T-cell (primary cell): Measurements from ENCODE around the gene STK40. TPM values are rescaled to one million over a fixed set of nuclear protein-coding genes. Genes with fewer than 3 reads are reported as not detected.

Experiments
- ATAC-seq, 4 experiments: fragments of 200-7000 bp in 3 of 4; fragments of 150-1000 bp in 1 of 4; cut with Tn5 transposase; replicated peaks in 1 of 4; 1 replicate in 3 of 4; 2 replicates in 1 of 4; pipeline ENCODE4 v1.10.0; 2021; ENCODE audit warnings: moderate library complexity in 3 of 4, mild to moderate bottlenecking in 2 of 4, moderate number of reproducible peaks in 1 of 4
- CTCF ChIA-PET, 2 donors: fragments of 300-600 bp; sonication (Branson Sonifier 250); formaldehyde crosslinking; loops; one replicate each; lab custom pipeline; 2022; ENCODE audit warnings: antibody characterized with exemption in 2 of 2; lab: Charles Lee
- POLR2A ChIA-PET, 2 donors: fragments of 300-600 bp; sonication (Branson Sonifier 250); formaldehyde crosslinking; loops; one replicate each; lab custom pipeline; 2022; ENCODE audit warnings: antibody characterized with exemption in 2 of 2; lab: Charles Lee
- DNase-seq, 35 experiments: peaks; one replicate each; pipeline versions ENCODE4 v3.0.0 to v3.0.0-alpha.2; 2013 to 2023
- H3K27ac ChIP-seq: one replicate; pipeline ENCODE4 v1.5.1; 2013; ENCODE audit warnings: low read length
- H3K27me3 ChIP-seq, 2 experiments: replicated peaks in 1 of 2; 1 replicate in 1 of 2; 2 replicates in 1 of 2; pipeline versions ENCODE4 v1.6.1 to v1.7.0; 2013; ENCODE audit warnings: low read length in 1 of 2, mixed read lengths in 1 of 2; ENCODE audit not compliant: control insufficient read depth in 2 of 2, insufficient read depth in 2 of 2; ENCODE audit errors: extremely low read depth in 1 of 2
- H3K36me3 ChIP-seq, 2 donors: 1 replicate in 1 of 2; 2 replicates in 1 of 2; pipeline versions ENCODE4 v1.6.1 to v1.7.0; 2013; ENCODE audit warnings: low read length in 1 of 2; ENCODE audit not compliant: control insufficient read depth in 2 of 2, insufficient read depth in 1 of 2; ENCODE audit errors: extremely low read depth in 1 of 2
- H3K4me1 ChIP-seq, 2 experiments: 1 replicate in 1 of 2; 2 replicates in 1 of 2; pipeline versions ENCODE4 v1.6.1 to v1.7.0; 2013; ENCODE audit warnings: low read length in 2 of 2, mixed read lengths in 1 of 2; ENCODE audit not compliant: insufficient read depth in 2 of 2, control insufficient read depth in 1 of 2; ENCODE audit errors: extremely low read depth in 1 of 2
- H3K4me3 ChIP-seq, 2 donors: 1 replicate in 1 of 2; 2 replicates in 1 of 2; pipeline versions ENCODE4 v1.5.1 to v1.7.0; 2013; ENCODE audit warnings: mild to moderate bottlenecking in 2 of 2, low read length in 1 of 2, moderate library complexity in 1 of 2; ENCODE audit not compliant: control insufficient read depth in 1 of 2; ENCODE audit errors: extremely low read depth in 1 of 2
- H3K9me3 ChIP-seq: 2 replicates; pipeline ENCODE4 v1.7.0; 2013
- H3K27ac Mint-ChIP-seq, 2 donors: one replicate each; pipeline ENCODE4 v1.8.0; 2020 to 2021; ENCODE audit warnings: mild to moderate bottlenecking in 2 of 2, mixed read lengths in 2 of 2
- H3K27me3 Mint-ChIP-seq, 2 donors: one replicate each; pipeline ENCODE4 v1.8.0; 2021 to 2022; ENCODE audit warnings: mixed read lengths in 2 of 2
- H3K36me3 Mint-ChIP-seq: one replicate; pipeline ENCODE4 v1.8.0; 2021; ENCODE audit warnings: mixed read lengths
- H3K4me1 Mint-ChIP-seq, 3 donors: one replicate each; pipeline ENCODE4 v1.8.0; 2020 to 2022; ENCODE audit warnings: mixed read lengths in 3 of 3, mild to moderate bottlenecking in 1 of 3
- H3K4me3 Mint-ChIP-seq, 3 donors: one replicate each; pipeline ENCODE4 v1.8.0; 2020 to 2022; ENCODE audit warnings: mild to moderate bottlenecking in 3 of 3, mixed read lengths in 3 of 3, moderate library complexity in 3 of 3
- H3K9me3 Mint-ChIP-seq, 3 donors: one replicate each; pipeline ENCODE4 v1.8.0; 2020 to 2022; ENCODE audit warnings: mixed read lengths in 3 of 3
- whole genome bisulfite sequencing: methylation state at CpG from one replicate; pipeline ENCODE4 v1.1.5; 2013; ENCODE audit warnings: missing lambda C conversion rate; ENCODE audit not compliant: insufficient coverage; 5-methylcytosine and 5-hydroxymethylcytosine counted together
- total RNA-seq, 35 experiments: library from RNA in 6 of 35; stranded (reverse) in 6 of 35; fragments of 120-200 nt in 1 of 35; gene quantifications; one replicate each; pipeline versions ENCODE4 v1.2.1 to v1.2.4 and lab custom pipeline; 2013 to 2026

STK40 gene
- total RNA-seq, 5 donors from 2014 or later (not counting 1 experiment from before 2014, with no cell fraction given): 29.6 to 71.1 (median 56.7) TPM

GRCh38 chr1:36389999-36390398 lies 4.3 kb upstream of the STK40 start:
- Mint-ChIP-seq H3K4me3 (no peak overlapping the region), H3K27me3 (no peaks in the 10 kb centered on the region), H3K9me3 (no peaks in the 10 kb centered on the region), H3K27ac (peak overlapping the region; percentile 55 to 59), H3K36me3 (peaks cover 15% of the 10 kb centered on the region), H3K4me1 (peaks cover 23 to 45% (median 35%) of the 10 kb centered on the region in 3 donors)
- peaks cover 6 to 21% of the 10 kb centered on the region in 2 experiments for H3K4me1 ChIP-seq
- peaks cover 20 to 48% of the 10 kb centered on the region in 2 donors for H3K36me3 ChIP-seq
- no peak for ATAC-seq
- H3K4me3 ChIP-seq: no peak overlapping the region
- no peak for DNase-seq
- CTCF ChIA-PET: interaction anchor here (0.5 to 0.6 kb wide), 2 partner anchors 14 to 112 kb away, joined by 4 to 7 read pairs; no protein-coding TSS in a partner anchor
- POLR2A ChIA-PET: interaction anchor here in 1 of 2 donors (0.5 kb wide), 1 partner anchor 1197 kb away, joined by 3 read pairs; the partner anchor contains the start of gene SFPQ
- H3K9me3 ChIP-seq: no peaks in the 10 kb centered on the region
- H3K27me3 ChIP-seq: no peaks in the 10 kb centered on the region
- WGBS: 100% methylated on average over 1 of the region's 1 CpG
- H3K27ac ChIP-seq: no peak overlapping the region

GRCh38 chr1:36389261-36389660 lies 3.5 kb upstream of the STK40 start:
- Mint-ChIP-seq H3K27me3 (no peaks in the 10 kb centered on the region), H3K4me3 (no peak overlapping the region), H3K9me3 (no peaks in the 10 kb centered on the region), H3K36me3 (peaks cover 15% of the 10 kb centered on the region), H3K4me1 (peaks cover 28 to 48% (median 35%) of the 10 kb centered on the region in 3 donors), H3K27ac (peak overlapping the region; percentile 33 to 59)
- no peak for ATAC-seq
- no peak for DNase-seq
- 100% methylated on average over 1 of the region's 2 CpGs for WGBS
- Histone ChIP-seq H3K4me1 (peaks cover 11 to 29% of the 10 kb centered on the region in 2 experiments), H3K27ac (no peak overlapping the region), H3K27me3 (no peaks in the 10 kb centered on the region), H3K9me3 (no peaks in the 10 kb centered on the region), H3K36me3 (peaks cover 20 to 48% of the 10 kb centered on the region in 2 donors), H3K4me3 (no peak overlapping the region)
- POLR2A ChIA-PET: interaction anchor here in 1 of 2 donors (0.5 kb wide), 1 partner anchor 1196 kb away, joined by 3 read pairs; the partner anchor contains the start of gene SFPQ
- CTCF ChIA-PET: interaction anchor here (0.6 to 1.2 kb wide), 2 partner anchors 8 to 112 kb away, joined by 5 to 7 read pairs; partner anchors contain the start of gene LSM10 (in 1 of the 2)

GRCh38 chr1:36387141-36387949 lies 1.6 kb upstream of the STK40 start:
- Histone ChIP-seq H3K27me3 (no peaks in the 10 kb centered on the region), H3K27ac (peak overlapping the region; percentile 89), H3K4me1 (peaks cover 13 to 38% of the 10 kb centered on the region in 2 experiments), H3K36me3 (peaks cover 9 to 29% of the 10 kb centered on the region in 2 donors), H3K4me3 (no peak overlapping the region), H3K9me3 (no peaks in the 10 kb centered on the region)
- Mint-ChIP-seq H3K4me3 (peak overlapping the region in 1 of 3 donors; percentile 98), H3K36me3 (peaks cover 9% of the 10 kb centered on the region), H3K27me3 (no peaks in the 10 kb centered on the region), H3K9me3 (no peaks in the 10 kb centered on the region), H3K4me1 (peaks cover 41 to 58% (median 44%) of the 10 kb centered on the region in 3 donors), H3K27ac (peak overlapping the region; percentile 99)
- DNase-seq: no peak
- no peak for ATAC-seq
- WGBS: 81% methylated on average over 6 of the region's 10 CpGs
- POLR2A ChIA-PET: interaction anchor here in 1 of 2 donors (0.6 kb wide), 1 partner anchor 290 kb away, joined by 3 read pairs; no protein-coding TSS in a partner anchor
- CTCF ChIA-PET: interaction anchor here in 1 of 2 donors (0.8 to 2.7 kb wide), 4 partner anchors 10 to 45 kb away, joined by 3 to 13 read pairs (median 6); partner anchors contain the start of gene LSM10

- no peaks in the 10 kb centered on the region for H3K9me3 ChIP-seq
- WGBS: 1% methylated on average over 10 of the region's 14 CpGs
- Mint-ChIP-seq H3K4me1 (peaks cover 46 to 64% (median 51%) of the 10 kb centered on the region in 3 donors), H3K4me3 (peak overlapping the region; percentile 84 to 98 (median 90)), H3K36me3 (peaks cover 10% of the 10 kb centered on the region), H3K27ac (peak overlapping the region; percentile 99), H3K27me3 (no peaks in the 10 kb centered on the region), H3K9me3 (no peaks in the 10 kb centered on the region)
- H3K4me1 ChIP-seq: peaks cover 13 to 45% of the 10 kb centered on the region in 2 experiments
- peak; percentile 54 to 87 (median 72) for DNase-seq
- no peaks in the 10 kb centered on the region for H3K27me3 ChIP-seq
- peak; percentile 35 to 72 (median 70) for ATAC-seq
- CTCF ChIA-PET: interaction anchor here in 1 of 2 donors (0.8 to 2.7 kb wide), 8 partner anchors 11 to 1534 kb away, joined by 3 to 13 read pairs (median 4); partner anchors contain the start of genes LSM10 and SH3D21
- peak overlapping the region; percentile 89 for H3K27ac ChIP-seq
- peak overlapping the region; percentile 57 to 58 for H3K4me3 ChIP-seq
- POLR2A ChIA-PET: interaction anchor here (0.5 to 1.0 kb wide), 4 partner anchors 11 to 289 kb away, joined by 3 to 4 read pairs (median 3); no protein-coding TSS in a partner anchor
- peaks cover 4 to 22% of the 10 kb centered on the region in 2 donors for H3K36me3 ChIP-seq
Measured at GRCh38 chr1:36386265-36387140, 779 bp upstream of the STK40 start.

GRCh38 chr1:36384542-36385409 lies 948 bp downstream of the STK40 start:
- ATAC-seq: no peak
- peak overlapping the region; percentile 84 to 98 (median 90) for H3K4me3 Mint-ChIP-seq
- DNase-seq: peak in 16 of 35 experiments; percentile 17 to 63 (median 28)
- Histone ChIP-seq H3K27me3 (no peaks in the 10 kb centered on the region), H3K9me3 (no peaks in the 10 kb centered on the region), H3K36me3 (peaks cover 4 to 6% of the 10 kb centered on the region in 2 donors), H3K4me1 (peaks cover 13 to 59% of the 10 kb centered on the region in 2 experiments), H3K4me3 (peak overlapping the region; percentile 89 to 96), H3K27ac (peak overlapping the region; percentile 83)
- H3K27me3 Mint-ChIP-seq: no peaks in the 10 kb centered on the region
- no peaks in the 10 kb centered on the region for H3K9me3 Mint-ChIP-seq
- peaks cover 4% of the 10 kb centered on the region for H3K36me3 Mint-ChIP-seq
- peaks cover 58 to 74% (median 68%) of the 10 kb centered on the region in 3 donors for H3K4me1 Mint-ChIP-seq
- ChIA-PET POLR2A (interaction anchor here (0.6 to 0.8 kb wide), 5 partner anchors 14 to 275 kb away, joined by 3 to 6 read pairs (median 5); partner anchors contain the start of gene MAP7D1 (in 1 of the 2)), CTCF (interaction anchor here in 1 of 2 donors (1.2 to 2.7 kb wide), 3 partner anchors 8 to 18 kb away, joined by 3 to 13 read pairs (median 13); partner anchors contain the start of gene LSM10)
- WGBS: under 1% methylated on average over 20 of the region's 25 CpGs
- peak overlapping the region; percentile 83 to 93 for H3K27ac Mint-ChIP-seq
